DOHH2 (cell line): ENCODE results near the gene PTPRCAP.
A peak's percentile ranks its signal among the peaks of the same experiment; 100 is the strongest.
"Not testable (repeated sequence)": the region's sequence is repeated elsewhere in the genome, so short reads cannot be mapped to it uniquely, and the experiment has no call there.

ENCODE experiments used
- H3F3A ChIP-seq: fragments of 200-600 bp; sonication (generic), shearing (Covaris generic); 2 replicates; pipeline ENCODE4 v1.6.0; 2016; ENCODE audit warnings: antibody characterized with exemption, mild to moderate bottlenecking; ENCODE audit not compliant: control insufficient read depth, insufficient read depth
- H3K27ac ChIP-seq: fragments of 200-600 bp; sonication (generic); 2 replicates; pipeline ENCODE4 v1.5.1; 2014; ENCODE audit warnings: low read depth, mild to moderate bottlenecking, low read length, moderate library complexity
- H3K27me3 ChIP-seq: fragments of 200-600 bp; sonication (generic); 2 replicates; pipeline ENCODE4 v1.6.1; 2014; ENCODE audit warnings: mild to moderate bottlenecking, low read length, mixed read lengths; ENCODE audit not compliant: control insufficient read depth
- H3K36me3 ChIP-seq: fragments of 200-600 bp; sonication (generic); 2 replicates; pipeline ENCODE4 v1.6.1; 2014; ENCODE audit warnings: mild to moderate bottlenecking, low read length, moderate library complexity, mixed read lengths; ENCODE audit not compliant: control insufficient read depth
- H3K4me1 ChIP-seq: fragments of 200-600 bp; sonication (generic); 2 replicates; pipeline ENCODE4 v1.6.1; 2014; ENCODE audit warnings: mild to moderate bottlenecking, low read length, mixed read lengths; ENCODE audit not compliant: control insufficient read depth
- H3K4me2 ChIP-seq: fragments of 200-600 bp; sonication (generic); 2 replicates; pipeline ENCODE4 v1.6.0; 2014; ENCODE audit warnings: mild to moderate bottlenecking, low read length, moderate library complexity
- H3K4me3 ChIP-seq: fragments of 200-600 bp; sonication (generic); 2 replicates; pipeline ENCODE4 v1.5.1; 2014; ENCODE audit warnings: mild to moderate bottlenecking, low read length, mixed read lengths
- H3K79me2 ChIP-seq: fragments of 200-600 bp; sonication (generic); 2 replicates; pipeline ENCODE4 v1.6.1; 2014; ENCODE audit warnings: mild to moderate bottlenecking, low read length, mixed read lengths; ENCODE audit not compliant: control insufficient read depth
- H3K9me2 ChIP-seq: fragments of 200-600 bp; sonication (generic); replicated peaks from 2 replicates; pipeline ENCODE4 v1.6.1; 2014; ENCODE audit warnings: mild to moderate bottlenecking, low read length, mixed read lengths; ENCODE audit not compliant: control insufficient read depth
- H3K9me3 ChIP-seq: fragments of 200-600 bp; sonication (generic); 2 replicates; pipeline ENCODE4 v1.6.1; 2014; ENCODE audit warnings: antibody characterized with exemption, low read length, mixed read lengths; ENCODE audit not compliant: control insufficient read depth, insufficient read depth
- H4K20me1 ChIP-seq: fragments of 200-600 bp; sonication (generic); 2 replicates; pipeline ENCODE4 v1.6.0; 2014; ENCODE audit warnings: low read depth, mild to moderate bottlenecking, antibody characterized with exemption, low read length, moderate library complexity; ENCODE audit not compliant: control insufficient read depth, insufficient read depth
- EZH2phosphoT487 ChIP-seq: fragments of 200-600 bp; sonication (generic); IDR thresholded peaks from 2 replicates; pipeline ENCODE4 v1.6.1; 2017; ENCODE audit warnings: borderline replicate concordance, mild to moderate bottlenecking, antibody characterized with exemption, low read length, moderate library complexity, mixed read lengths
- TF ChIP-seq, protein P1 (sequence below): fragments of 200-600 bp; sonication (generic); IDR thresholded peaks from one replicate; pipeline ENCODE4 v1.5.1; 2014; ENCODE audit warnings: antibody characterized with exemption, mild to moderate bottlenecking, low read depth, low read length; ENCODE audit not compliant: poor library complexity, severe bottlenecking

Gene PTPRCAP, protein sequence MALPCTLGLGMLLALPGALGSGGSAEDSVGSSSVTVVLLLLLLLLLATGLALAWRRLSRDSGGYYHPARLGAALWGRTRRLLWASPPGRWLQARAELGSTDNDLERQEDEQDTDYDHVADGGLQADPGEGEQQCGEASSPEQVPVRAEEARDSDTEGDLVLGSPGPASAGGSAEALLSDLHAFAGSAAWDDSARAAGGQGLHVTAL

DNA sequence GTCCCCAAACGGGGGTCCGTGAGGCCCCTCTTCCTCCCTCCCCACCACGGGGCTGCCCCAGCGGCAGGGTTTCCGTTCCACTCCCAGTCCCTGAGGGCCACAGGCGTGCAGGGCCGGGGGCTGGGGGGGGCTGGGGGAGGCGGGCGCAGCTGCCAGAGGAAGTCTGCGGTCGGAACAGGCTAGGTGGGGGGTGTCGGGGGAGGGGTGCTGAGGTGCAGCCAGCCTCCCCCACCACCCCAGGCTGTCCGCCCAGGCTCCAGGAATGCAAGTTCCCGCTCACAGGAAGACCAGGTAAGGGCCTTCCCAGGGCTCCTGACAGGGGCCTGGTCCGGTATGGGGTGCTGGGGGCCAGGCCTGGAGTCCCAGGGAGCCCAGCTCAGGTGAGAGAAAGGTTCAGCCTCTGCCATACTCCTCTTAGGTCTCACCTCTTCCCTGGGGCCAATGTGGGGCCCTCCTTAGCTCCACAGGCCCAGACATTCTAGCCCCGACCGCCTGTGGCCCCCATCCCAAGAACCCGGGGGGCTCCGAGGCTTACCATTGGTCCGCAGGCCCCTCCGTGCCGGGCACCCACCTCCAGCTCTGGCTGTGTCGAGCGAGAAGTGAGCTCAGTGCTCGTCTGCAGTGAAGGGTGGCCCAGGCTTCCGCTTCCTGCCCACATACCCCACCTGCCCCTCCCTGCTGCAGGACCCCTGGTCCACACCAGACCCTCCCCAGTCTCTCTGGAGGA, at the start of gene PTPRCAP:
Gene PTPRCAP, minus strand, starts transcription at position 601 of the 727 bp plus-strand sequence. Its CDS starts 63 bp downstream, at position 538.
- Histone ChIP-seq H3K9me3 (no peaks in the 10 kb centered on the region), H3K4me2 (peak within 1 kb of the TSS; percentile 94), H3K27me3 (no peaks in the 10 kb centered on the region), H3K36me3 (peaks cover 90% of the 10 kb centered on the region), H3K79me2 (peaks cover 58% of the 10 kb centered on the region), H4K20me1 (peaks cover 12% of the 10 kb centered on the region; the same call in 1 of the 2 replicates), H3K9me2 (no peaks in the 10 kb centered on the region), H3F3A (peaks cover 48% of the 10 kb centered on the region), H3K27ac (peak within 1 kb of the TSS; percentile 97), H3K4me3 (peak within 1 kb of the TSS; percentile 90), H3K4me1 (peaks cover 79% of the 10 kb centered on the region)
- no peak for TF ChIP-seq EZH2phosphoT487
- TF ChIP-seq, protein P1, sequence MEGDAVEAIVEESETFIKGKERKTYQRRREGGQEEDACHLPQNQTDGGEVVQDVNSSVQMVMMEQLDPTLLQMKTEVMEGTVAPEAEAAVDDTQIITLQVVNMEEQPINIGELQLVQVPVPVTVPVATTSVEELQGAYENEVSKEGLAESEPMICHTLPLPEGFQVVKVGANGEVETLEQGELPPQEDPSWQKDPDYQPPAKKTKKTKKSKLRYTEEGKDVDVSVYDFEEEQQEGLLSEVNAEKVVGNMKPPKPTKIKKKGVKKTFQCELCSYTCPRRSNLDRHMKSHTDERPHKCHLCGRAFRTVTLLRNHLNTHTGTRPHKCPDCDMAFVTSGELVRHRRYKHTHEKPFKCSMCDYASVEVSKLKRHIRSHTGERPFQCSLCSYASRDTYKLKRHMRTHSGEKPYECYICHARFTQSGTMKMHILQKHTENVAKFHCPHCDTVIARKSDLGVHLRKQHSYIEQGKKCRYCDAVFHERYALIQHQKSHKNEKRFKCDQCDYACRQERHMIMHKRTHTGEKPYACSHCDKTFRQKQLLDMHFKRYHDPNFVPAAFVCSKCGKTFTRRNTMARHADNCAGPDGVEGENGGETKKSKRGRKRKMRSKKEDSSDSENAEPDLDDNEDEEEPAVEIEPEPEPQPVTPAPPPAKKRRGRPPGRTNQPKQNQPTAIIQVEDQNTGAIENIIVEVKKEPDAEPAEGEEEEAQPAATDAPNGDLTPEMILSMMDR = no peak

DNA sequence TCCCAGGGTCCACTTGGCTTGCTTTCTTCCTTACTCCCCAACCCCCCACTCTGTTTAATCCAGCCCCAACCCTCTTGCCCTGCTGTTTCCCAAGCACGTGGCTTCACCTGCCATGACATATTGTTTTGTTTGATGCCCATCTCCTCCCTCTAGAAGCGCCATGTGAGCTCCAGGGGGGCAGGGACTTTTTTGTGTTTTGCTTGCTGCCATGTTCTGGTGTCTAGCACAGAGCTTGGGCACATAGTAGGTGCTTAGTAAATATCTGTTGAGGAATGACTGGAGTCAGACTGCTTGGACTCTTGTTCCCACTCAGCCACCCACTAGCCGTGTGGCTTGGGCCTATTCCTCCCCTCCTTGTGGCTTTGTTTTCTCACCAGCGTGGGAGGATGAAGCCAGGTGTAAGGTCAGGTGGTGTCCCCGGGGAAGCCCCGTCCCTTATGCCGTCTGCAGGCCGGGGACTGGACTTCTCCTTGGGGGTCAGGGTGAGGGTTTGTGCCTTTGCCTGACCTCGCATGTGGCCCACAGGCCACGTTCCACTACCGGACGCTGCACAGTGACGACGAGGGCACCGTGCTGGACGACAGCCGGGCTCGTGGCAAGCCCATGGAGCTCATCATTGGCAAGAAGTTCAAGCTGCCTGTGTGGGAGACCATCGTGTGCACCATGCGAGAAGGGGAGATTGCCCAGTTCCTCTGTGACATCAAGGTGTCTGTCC, 49.2 kb upstream of the PTPRCAP start:
- H3K4me3 ChIP-seq = peak overlapping the region; percentile 47
- H3K9me3 ChIP-seq = no peaks in the 10 kb centered on the region
- H3K27me3 ChIP-seq = no peaks in the 10 kb centered on the region
- H3K4me2 ChIP-seq = peak overlapping the region; percentile 86
- peak overlapping the region; percentile 81 for H3K27ac ChIP-seq
- peaks cover 48% of the 10 kb centered on the region for H3K4me1 ChIP-seq
- peaks cover 30% of the 10 kb centered on the region for H3F3A ChIP-seq
- peaks cover 54% of the 10 kb centered on the region for H3K36me3 ChIP-seq
- no peaks in the 10 kb centered on the region for H4K20me1 ChIP-seq
- peaks cover 43% of the 10 kb centered on the region for H3K79me2 ChIP-seq
- TF ChIP-seq, protein P1 = no peak
- TF ChIP-seq EZH2phosphoT487 = no peak
- H3K9me2 ChIP-seq = no peaks in the 10 kb centered on the region

DNA sequence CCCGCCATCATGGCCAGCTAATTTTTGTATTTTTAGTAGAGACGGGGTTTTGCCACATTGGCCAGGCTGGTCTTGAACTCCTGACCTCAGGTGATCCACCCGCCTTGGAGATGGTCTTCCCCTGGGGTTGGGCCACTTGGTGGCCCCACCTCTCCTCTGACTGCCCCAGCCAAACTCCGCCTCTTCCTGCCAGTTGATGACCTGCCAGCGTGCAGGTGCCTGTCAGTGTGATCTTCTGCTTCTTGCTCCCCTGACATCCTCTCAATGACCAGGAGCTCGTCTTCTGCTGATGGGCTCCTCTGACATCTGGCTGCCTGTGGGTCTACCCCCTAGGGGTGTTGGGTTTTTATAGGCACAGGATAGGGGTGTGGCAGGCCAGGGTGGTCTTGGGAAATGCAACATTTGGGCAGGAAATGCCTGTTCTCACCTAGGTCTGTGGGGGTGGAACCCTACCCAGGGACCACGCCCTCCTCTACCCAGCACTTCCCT, 48.4 kb upstream of the PTPRCAP start:
- H3K9me2 ChIP-seq, H3K9me3 ChIP-seq, H4K20me1 ChIP-seq, H3K27me3 ChIP-seq: not testable (repeated sequence)
- peak overlapping the region; percentile 81 for H3K27ac ChIP-seq
- peaks cover 50% of the 10 kb centered on the region for H3K4me1 ChIP-seq
- peaks cover 27% of the 10 kb centered on the region for H3F3A ChIP-seq
- H3K79me2 ChIP-seq = peaks cover 43% of the 10 kb centered on the region
- peak overlapping the region; percentile 86 for H3K4me2 ChIP-seq
- peaks cover 47% of the 10 kb centered on the region for H3K36me3 ChIP-seq
- peak overlapping the region; percentile 47 for H3K4me3 ChIP-seq
